MM.1S (cell line): ENCODE data around the gene RGS17.
A peak's percentile ranks its signal among the peaks of the same experiment; 100 is the strongest.

Source experiments
- DNase-seq: peaks from one replicate; pipeline ENCODE4 v3.0.0-alpha.2; 2015
- H2AFZ ChIP-seq: fragments of 300-600 bp; sonication (generic); 2 replicates; pipeline ENCODE4 v1.6.0; 2016; ENCODE audit warnings: antibody characterized with exemption, low read length
- H3F3A ChIP-seq: fragments of 300-600 bp; sonication (generic); 2 replicates; pipeline ENCODE4 v1.6.1; 2016; ENCODE audit warnings: mild to moderate bottlenecking, antibody characterized with exemption, low read length, moderate library complexity, mixed read lengths; ENCODE audit not compliant: insufficient read depth
- H3K27ac ChIP-seq: fragments of 300-600 bp; sonication (generic); 2 replicates; pipeline ENCODE4 v1.5.1; 2016; ENCODE audit warnings: mild to moderate bottlenecking, low read length
- H3K27me3 ChIP-seq: fragments of 300-600 bp; sonication (generic); replicated peaks from 2 replicates; pipeline ENCODE4 v1.6.0; 2016; ENCODE audit warnings: low read length; ENCODE audit not compliant: insufficient read depth
- H3K36me3 ChIP-seq: fragments of 300-600 bp; sonication (generic); replicated peaks from 2 replicates; pipeline ENCODE4 v1.6.1; 2016; ENCODE audit warnings: mild to moderate bottlenecking, low read length, mixed read lengths; ENCODE audit not compliant: insufficient read depth
- H3K4me1 ChIP-seq: fragments of 300-600 bp; sonication (generic); 2 replicates; pipeline ENCODE4 v1.6.1; 2016; ENCODE audit warnings: low read length, mixed read lengths
- H3K4me2 ChIP-seq: fragments of 300-600 bp; sonication (generic); 2 replicates; pipeline ENCODE4 v1.6.0; 2016; ENCODE audit warnings: low read depth, low read length
- H3K4me3 ChIP-seq: fragments of 300-600 bp; sonication (generic); 2 replicates; pipeline ENCODE4 v1.5.1; 2016; ENCODE audit warnings: low read length, mixed read lengths
- H3K79me2 ChIP-seq: fragments of 300-600 bp; sonication (generic); 2 replicates; pipeline ENCODE4 v1.6.1; 2016; ENCODE audit warnings: mixed run types, low read length, mixed read lengths
- H3K9ac ChIP-seq: fragments of 300-600 bp; sonication (generic); 2 replicates; pipeline ENCODE4 v1.6.1; 2016; ENCODE audit warnings: low read length, mixed read lengths
- H3K9me2 ChIP-seq: fragments of 300-600 bp; sonication (generic); replicated peaks from 2 replicates; pipeline ENCODE4 v1.6.1; 2016; ENCODE audit warnings: mild to moderate bottlenecking, low read length, mixed read lengths; ENCODE audit not compliant: insufficient read depth
- H3K9me3 ChIP-seq: fragments of 300-600 bp; sonication (generic); replicated peaks from 2 replicates; pipeline ENCODE4 v1.6.1; 2016; ENCODE audit warnings: mild to moderate bottlenecking, low read length, mixed read lengths; ENCODE audit not compliant: insufficient read depth
- H4K20me1 ChIP-seq: fragments of 300-600 bp; sonication (generic); 2 replicates; pipeline ENCODE4 v1.6.1; 2016; ENCODE audit warnings: mild to moderate bottlenecking, low read length, moderate library complexity, mixed read lengths; ENCODE audit not compliant: insufficient read depth
- EZH2 ChIP-seq: fragments of 300-600 bp; sonication (generic); optimal IDR thresholded peaks from 2 replicates; pipeline ENCODE3; 2017; ENCODE audit warnings: low read depth, mild to moderate bottlenecking, antibody characterized with exemption, low read length, mixed read lengths
- EZH2phosphoT487 ChIP-seq: fragments of 300-600 bp; sonication (generic); IDR thresholded peaks from 2 replicates; pipeline ENCODE4 v1.6.1; 2018; ENCODE audit warnings: antibody characterized with exemption, low read length
- TF ChIP-seq, protein P1 (sequence below): fragments of 300-600 bp; sonication (generic); IDR thresholded peaks from 2 replicates; pipeline ENCODE4 v1.5.1; 2016; ENCODE audit warnings: antibody characterized with exemption, low read length, mixed read lengths

The RGS17 gene

DNA sequence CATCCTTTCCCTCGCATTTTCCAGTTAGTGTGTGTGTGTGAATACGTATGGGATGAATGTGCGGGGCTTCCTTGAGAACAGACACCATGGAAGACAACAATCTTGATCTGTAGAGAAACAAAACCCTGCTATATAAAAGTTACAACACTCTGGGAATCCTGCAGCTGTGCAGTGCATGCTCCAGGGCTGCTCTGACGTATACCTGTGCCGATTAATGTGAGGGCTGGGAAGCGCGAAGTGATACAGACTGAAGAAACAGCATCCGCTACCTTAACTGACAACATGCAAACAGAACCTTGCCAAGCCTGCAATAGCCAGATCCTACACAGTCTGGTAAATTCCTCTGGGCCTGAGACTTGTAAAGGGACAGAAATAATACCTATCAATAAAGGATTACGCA lies 96.9 kb downstream of the RGS17 start:
- no peak for DNase-seq
- Histone ChIP-seq H4K20me1 (no peaks in the 10 kb centered on the region), H3K27ac (no peak overlapping the region), H3K9me3 (no peaks in the 10 kb centered on the region), H3K4me3 (no peak overlapping the region), H3K36me3 (no peaks in the 10 kb centered on the region), H3K9ac (no peak overlapping the region), H3K27me3 (no peaks in the 10 kb centered on the region), H3F3A (no peaks in the 10 kb centered on the region), H3K4me2 (no peak overlapping the region), H3K79me2 (no peaks in the 10 kb centered on the region), H3K4me1 (no peaks in the 10 kb centered on the region), H3K9me2 (no peaks in the 10 kb centered on the region), H2AFZ (no peak overlapping the region)
- no peak for TF ChIP-seq EZH2
- TF ChIP-seq, protein P1, sequence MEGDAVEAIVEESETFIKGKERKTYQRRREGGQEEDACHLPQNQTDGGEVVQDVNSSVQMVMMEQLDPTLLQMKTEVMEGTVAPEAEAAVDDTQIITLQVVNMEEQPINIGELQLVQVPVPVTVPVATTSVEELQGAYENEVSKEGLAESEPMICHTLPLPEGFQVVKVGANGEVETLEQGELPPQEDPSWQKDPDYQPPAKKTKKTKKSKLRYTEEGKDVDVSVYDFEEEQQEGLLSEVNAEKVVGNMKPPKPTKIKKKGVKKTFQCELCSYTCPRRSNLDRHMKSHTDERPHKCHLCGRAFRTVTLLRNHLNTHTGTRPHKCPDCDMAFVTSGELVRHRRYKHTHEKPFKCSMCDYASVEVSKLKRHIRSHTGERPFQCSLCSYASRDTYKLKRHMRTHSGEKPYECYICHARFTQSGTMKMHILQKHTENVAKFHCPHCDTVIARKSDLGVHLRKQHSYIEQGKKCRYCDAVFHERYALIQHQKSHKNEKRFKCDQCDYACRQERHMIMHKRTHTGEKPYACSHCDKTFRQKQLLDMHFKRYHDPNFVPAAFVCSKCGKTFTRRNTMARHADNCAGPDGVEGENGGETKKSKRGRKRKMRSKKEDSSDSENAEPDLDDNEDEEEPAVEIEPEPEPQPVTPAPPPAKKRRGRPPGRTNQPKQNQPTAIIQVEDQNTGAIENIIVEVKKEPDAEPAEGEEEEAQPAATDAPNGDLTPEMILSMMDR, result no peak
- no peak for TF ChIP-seq EZH2phosphoT487

- Histone ChIP-seq H3K36me3 (no peaks in the 10 kb centered on the region), H3K27ac (no peak overlapping the region), H3K27me3 (no peaks in the 10 kb centered on the region), H3K79me2 (no peaks in the 10 kb centered on the region), H3K4me1 (no peaks in the 10 kb centered on the region), H2AFZ (no peak overlapping the region), H3K9me2 (no peaks in the 10 kb centered on the region), H3K4me2 (no peak overlapping the region), H3K9me3 (no peaks in the 10 kb centered on the region), H3K4me3 (no peak overlapping the region), H3F3A (no peaks in the 10 kb centered on the region), H4K20me1 (no peaks in the 10 kb centered on the region), H3K9ac (no peak overlapping the region)
- TF ChIP-seq, protein P1, result peak; percentile 27
- TF ChIP-seq EZH2, result no peak
- peak; percentile 29 for DNase-seq
Observed at GRCh38 chr6:153032255-153032882, 98.7 kb downstream of the RGS17 start.

- H3K9me3 ChIP-seq, result no peaks in the 10 kb centered on the region
- no peak overlapping the region for H2AFZ ChIP-seq
- no peaks in the 10 kb centered on the region for H3F3A ChIP-seq
- H3K4me1 ChIP-seq, result no peaks in the 10 kb centered on the region
- no peaks in the 10 kb centered on the region for H3K27me3 ChIP-seq
- H4K20me1 ChIP-seq, result no peaks in the 10 kb centered on the region
- no peaks in the 10 kb centered on the region for H3K79me2 ChIP-seq
- no peak overlapping the region for H3K9ac ChIP-seq
- H3K36me3 ChIP-seq, result no peaks in the 10 kb centered on the region
- no peak for TF ChIP-seq EZH2phosphoT487
- TF ChIP-seq EZH2, result no peak
- TF ChIP-seq, protein P1, result no peak
- H3K4me2 ChIP-seq, result no peak overlapping the region
- no peak for DNase-seq
- no peak overlapping the region for H3K27ac ChIP-seq
- H3K4me3 ChIP-seq, result no peak overlapping the region
- H3K9me2 ChIP-seq, result no peaks in the 10 kb centered on the region
Observed at GRCh38 chr6:153031335-153031955, 99.6 kb downstream of the RGS17 start.
